Fibroblast of villous mesenchyme (primary cell): ENCODE measurements around the gene NEGR1. TPM values are rescaled to one million over a fixed set of nuclear protein-coding genes. Genes with fewer than 3 reads are reported as not detected.

Experiments used
- DNase-seq: peaks from one replicate; pipeline ENCODE4 v3.0.0-alpha.2; 2010; ENCODE audit warnings: low read depth
- H3K4me3 ChIP-seq: 2 replicates; pipeline ENCODE4 v1.5.1; 2011; ENCODE audit warnings: low read depth, mild to moderate bottlenecking, low read length
- CTCF ChIP-seq: IDR thresholded peaks from 2 replicates; pipeline ENCODE4 v1.5.1; 2012; ENCODE audit warnings: low read depth, mild to moderate bottlenecking, low read length; ENCODE audit not compliant: insufficient read depth
- total RNA-seq: library from RNA; depleted of rRNA; stranded (reverse); fragments of >200 nt; gene quantifications from 2 replicates; pipeline ENCODE4 v1.2.3, GENCODE V29; 2012

NEGR1 gene
- total RNA-seq, 1 donor: 13.8 TPM

- no peak for TF ChIP-seq CTCF
- H3K4me3 ChIP-seq: peak overlapping the region; percentile 79
- DNase-seq: no peak
These were observed 2.7 kb upstream of the NEGR1 start for GRCh38 chr1:72285074-72285425.

GRCh38 chr1:72284348-72285073 is 2.2 kb upstream of the NEGR1 start:
- TF ChIP-seq CTCF: no peak

GRCh38 chr1:72284084-72284347 is 1.7 kb upstream of the NEGR1 start:
- peak overlapping the region; percentile 79 for H3K4me3 ChIP-seq
- no peak for DNase-seq
- TF ChIP-seq CTCF: no peak

More at GRCh38 chr1:72284348-72285073, 2.2 kb upstream of the NEGR1 start:
- peak overlapping the region; percentile 79 for H3K4me3 ChIP-seq
- peak; percentile 90 for DNase-seq

- peak; percentile 72 for DNase-seq
- TF ChIP-seq CTCF: no peak
- peak overlapping the region; percentile 79 for H3K4me3 ChIP-seq
These were observed 1.2 kb upstream of the NEGR1 start for GRCh38 chr1:72283307-72284083.

GRCh38 chr1:72283022-72283306 is 625 bp upstream of the NEGR1 start:
- DNase-seq: no peak
- no peak for TF ChIP-seq CTCF
- peak overlapping the region; percentile 79 for H3K4me3 ChIP-seq

- no peak for TF ChIP-seq CTCF
- DNase-seq: peak; percentile 14
- peak overlapping the region; percentile 58 for H3K4me3 ChIP-seq
These were observed 585 bp downstream of the NEGR1 start for GRCh38 chr1:72281637-72282270.
